ENCODE results near the gene SLC30A1.
"Not testable (repeated sequence)": the region's sequence is repeated elsewhere in the genome, so short reads cannot be mapped to it uniquely, and the experiment has no call there.

SLC30A1 gene, protein sequence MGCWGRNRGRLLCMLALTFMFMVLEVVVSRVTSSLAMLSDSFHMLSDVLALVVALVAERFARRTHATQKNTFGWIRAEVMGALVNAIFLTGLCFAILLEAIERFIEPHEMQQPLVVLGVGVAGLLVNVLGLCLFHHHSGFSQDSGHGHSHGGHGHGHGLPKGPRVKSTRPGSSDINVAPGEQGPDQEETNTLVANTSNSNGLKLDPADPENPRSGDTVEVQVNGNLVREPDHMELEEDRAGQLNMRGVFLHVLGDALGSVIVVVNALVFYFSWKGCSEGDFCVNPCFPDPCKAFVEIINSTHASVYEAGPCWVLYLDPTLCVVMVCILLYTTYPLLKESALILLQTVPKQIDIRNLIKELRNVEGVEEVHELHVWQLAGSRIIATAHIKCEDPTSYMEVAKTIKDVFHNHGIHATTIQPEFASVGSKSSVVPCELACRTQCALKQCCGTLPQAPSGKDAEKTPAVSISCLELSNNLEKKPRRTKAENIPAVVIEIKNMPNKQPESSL

DNA sequence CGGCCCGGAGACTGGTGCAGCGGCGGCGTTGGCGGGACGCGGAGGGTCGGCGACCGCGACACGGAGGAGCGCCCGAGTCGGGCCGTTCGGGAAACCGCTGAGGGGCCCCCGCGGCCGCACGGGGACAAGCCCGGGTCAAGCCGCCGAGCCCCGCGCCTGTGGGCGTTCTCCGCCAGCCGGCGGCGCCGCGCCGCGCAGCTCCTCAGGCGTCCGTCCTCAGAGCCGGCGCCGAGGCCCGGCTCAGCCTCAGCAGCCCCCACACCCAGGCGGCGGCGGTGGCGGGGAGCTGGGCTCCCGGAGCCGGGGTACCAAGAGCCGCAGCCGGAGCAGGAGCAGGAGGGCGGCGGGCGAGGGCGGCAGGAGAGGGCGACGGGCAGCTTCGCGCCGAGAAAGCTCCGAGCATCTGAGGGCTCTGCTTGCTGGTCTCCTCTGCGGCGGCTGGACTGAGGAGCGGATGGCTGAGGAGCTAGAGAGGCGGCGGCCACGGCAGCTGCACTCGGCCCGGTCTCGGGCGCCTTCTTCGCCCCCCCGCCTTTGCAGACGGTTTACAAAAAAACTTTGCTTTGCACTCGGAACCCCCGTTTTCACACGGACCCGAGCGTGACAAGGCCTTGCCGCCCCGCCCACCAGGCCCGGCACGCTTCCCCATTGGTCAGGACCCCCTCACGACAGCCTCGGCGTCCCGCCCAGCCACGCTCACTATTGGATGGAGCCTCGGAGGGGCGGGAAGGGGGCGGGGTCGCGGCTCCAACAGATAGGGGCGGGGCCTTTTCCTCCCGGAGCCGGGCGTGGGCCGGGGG is at the start of gene SLC30A1:
Gene SLC30A1 (minus strand): TSS at position 522 of the 800 bp plus-strand sequence. CDS start 549 bp downstream, outside the sequence.
- DNase-seq: peak; percentile 98

DNA sequence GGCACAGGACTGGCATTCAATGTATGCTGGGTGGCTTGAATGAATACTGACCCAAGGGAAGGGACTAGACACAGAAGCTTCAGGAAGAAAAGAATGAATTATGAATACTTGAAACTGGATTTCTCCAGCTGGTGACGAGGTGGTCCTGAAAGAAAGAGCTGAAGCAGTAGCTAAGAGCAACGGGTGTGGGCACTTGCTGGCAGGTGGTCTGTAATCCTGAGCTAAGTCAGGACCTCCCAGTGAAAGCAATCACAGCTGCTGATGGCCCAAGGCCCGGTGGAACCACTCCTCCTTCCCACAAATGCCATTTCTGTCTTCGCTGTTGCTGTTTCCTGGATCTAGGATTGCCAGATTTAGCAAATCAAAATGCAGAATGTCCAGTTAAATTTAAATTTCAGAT is 49.5 kb upstream of the SLC30A1 start:
- DNase-seq: no peak

DNA sequence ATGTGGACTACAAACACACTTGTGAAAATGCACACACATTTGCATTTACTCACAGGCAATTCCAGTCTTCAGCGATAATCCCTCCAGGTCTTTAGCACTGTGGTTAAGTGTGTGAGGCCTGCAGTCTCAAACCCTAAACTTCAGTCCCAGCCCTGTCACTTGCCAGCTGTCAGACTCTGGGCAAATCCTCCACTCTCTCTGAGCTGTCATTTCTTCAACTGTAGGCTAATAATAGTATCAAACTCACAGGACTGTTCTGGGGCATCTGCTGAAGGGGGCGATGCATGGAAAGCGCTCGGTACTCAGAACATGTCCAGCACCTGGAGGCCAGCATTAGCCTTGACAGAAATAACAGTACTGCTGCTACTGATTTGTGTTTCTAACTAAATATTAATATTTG is 48.3 kb upstream of the SLC30A1 start:
- no peak for DNase-seq

DNA sequence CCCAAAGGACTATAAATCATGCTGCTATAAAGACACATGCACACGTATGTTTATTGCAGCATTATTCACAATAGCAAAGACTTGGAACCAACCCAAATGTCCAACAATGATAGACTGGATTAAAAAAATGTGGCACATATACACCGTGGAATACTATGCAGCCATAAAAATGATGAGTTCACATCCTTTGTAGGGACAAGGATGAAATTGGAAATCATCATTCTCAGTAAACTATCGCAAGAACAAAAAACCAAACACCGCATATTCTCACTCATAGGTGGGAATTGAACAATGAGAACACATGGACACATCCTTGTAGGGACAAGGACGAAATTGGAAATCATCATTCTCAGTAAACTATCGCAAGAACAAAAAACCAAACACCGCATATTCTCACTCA is 46.9 kb upstream of the SLC30A1 start:
- not testable (repeated sequence) for DNase-seq

DNA sequence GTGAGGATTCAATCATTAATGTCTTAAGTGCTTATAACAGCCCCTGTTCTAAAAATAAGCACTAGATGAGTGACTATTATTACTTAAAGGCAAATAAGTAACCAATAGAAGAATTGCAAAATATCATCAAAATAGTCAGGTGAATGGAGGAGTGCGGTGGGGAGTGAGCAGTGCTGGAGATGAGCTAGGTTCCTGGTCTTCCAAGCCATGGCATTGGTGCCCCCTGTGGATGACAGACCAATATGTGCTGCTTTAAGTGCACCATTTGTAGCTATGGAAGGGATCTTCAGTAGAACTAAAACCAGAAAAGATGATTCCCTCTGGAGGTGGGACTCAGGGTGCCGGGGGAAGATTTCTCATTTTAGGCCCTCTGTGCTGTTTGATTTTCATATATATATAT is 46.1 kb upstream of the SLC30A1 start:
- DNase-seq: no peak

DNA sequence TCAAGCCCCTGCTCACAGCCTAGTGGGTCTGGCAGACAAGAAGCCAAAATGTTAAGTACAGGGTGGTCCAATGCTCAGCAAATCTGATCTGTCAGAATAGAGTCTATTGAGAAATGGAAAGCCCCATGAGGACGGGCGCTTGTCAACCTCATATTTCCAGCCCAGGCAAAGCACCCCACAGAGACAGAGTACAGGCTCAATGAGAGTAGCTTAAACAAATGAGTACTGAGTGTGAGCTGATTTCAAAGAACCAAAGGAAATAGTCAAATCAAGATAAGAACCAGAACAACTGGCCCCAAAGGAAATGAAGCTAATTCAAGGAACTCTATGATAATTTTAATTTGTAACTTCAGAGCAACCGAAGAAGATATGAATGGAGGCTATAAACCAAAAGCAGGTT is 44.6 kb upstream of the SLC30A1 start:
- DNase-seq: no peak

DNA sequence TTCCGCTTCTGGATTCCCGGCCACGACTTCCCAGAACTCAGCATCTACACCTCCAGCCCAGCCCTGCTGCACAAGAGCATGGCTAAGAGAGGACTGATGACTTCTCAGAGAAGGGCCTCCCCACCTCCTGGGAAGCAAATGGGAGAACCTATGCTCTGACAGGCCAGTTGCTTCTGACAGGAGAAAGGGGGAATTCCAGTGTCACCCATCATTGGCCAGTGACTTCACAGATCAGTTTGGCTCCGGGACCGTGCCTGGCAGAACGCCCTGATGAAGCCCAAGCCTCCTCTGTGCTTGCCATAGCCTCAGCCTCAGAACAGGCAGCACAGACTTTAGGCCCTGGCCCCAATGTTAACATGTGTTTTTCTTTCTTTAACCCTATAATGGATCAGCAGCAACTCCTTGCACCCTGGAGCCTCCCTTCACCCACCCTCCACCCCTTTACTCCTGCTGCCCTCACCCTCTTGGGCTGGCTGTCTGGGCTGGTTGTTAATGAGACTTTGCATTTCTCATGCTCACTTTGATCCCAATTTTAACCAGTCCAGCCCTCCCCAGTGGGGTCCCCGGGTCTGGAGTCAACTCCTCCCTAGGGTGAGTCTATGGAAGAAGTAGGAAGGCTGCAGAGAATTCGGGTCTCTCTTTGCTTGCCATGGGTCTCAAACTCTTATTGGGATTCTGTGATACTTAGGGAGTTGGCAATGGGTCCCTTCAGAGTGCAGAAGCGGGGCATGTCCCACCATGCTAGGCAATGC is 42.7 kb upstream of the SLC30A1 start:
- DNase-seq: no peak

DNA sequence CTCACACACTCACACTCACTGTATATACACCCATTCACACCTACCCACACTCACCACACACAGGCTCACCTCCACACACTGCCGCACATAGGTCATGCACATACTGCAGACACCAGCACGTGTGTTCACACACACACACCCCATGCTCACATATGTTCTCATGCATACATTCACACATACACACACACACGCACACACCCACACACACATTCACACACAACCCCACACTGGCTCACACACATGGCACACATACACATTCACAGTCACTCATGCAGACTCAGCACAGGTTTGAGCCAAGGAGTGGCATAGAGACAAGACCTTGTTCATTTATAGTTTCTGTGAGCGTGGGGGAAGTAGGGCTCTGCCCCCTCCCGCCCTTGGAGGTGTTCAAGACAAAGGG is 41.1 kb upstream of the SLC30A1 start:
- DNase-seq: no peak

DNA sequence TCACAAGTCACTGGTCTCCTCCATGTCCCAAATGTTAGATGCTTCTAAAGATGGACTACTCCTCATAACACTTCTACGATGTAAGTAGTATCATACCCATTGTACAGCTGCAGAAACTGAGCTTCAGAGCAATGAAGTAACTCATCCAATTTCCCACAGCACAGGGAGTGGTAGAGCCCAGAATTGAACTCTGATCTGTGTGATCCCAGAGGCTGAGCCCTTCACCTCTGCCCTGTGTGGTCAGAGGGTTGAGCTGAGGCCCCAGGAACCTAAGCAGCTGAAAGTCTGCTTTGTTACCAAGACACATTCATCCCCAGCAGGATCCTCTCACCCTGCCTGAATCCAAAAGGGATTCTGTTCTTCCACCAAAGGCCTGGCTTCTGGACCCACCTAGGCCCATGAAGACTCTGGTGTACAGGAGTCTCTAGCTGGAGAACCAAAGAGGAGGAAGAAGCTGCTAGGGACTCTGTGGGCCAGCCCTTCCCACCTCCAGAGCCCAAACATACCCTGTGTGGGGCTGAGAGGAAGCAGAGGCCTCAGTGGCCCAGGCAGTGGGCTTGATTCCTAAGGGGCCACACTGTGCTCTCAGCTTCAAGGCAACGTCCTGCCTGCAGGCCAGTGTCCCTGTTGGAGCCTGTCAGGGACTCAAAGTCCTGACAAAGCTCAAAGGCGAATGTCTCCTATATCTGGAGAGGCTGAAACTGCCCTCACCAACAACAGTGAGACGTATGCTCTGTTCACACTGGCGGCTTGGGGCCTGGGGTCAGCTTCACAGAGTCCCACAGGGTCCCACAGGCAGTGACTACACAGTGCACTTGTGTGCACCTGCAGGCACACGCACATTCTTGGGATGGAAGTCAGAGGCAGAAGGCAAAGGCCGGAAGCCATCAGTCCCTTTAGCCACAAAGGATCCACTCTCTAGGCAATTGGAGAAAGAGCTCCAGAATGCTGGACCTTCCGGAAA is 40.4 kb upstream of the SLC30A1 start:
- no peak for DNase-seq

DNA sequence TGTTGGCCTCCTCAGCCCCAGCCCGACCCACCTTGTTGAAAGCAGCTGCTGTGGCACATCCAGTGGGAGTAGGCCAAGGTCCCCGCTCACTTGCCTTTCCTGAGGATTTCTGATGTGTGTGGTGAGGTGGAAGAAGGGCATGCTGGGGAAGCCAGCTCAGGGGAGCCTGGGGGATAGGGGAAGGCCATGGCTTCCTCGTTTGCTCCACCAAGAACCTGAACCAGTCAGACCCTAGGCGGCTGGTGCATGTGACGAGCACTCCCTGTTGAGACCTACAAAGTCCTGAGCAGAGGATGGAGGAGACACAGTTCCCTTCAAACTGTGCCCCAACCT is 38.0 kb upstream of the SLC30A1 start:
- no peak for DNase-seq

DNA sequence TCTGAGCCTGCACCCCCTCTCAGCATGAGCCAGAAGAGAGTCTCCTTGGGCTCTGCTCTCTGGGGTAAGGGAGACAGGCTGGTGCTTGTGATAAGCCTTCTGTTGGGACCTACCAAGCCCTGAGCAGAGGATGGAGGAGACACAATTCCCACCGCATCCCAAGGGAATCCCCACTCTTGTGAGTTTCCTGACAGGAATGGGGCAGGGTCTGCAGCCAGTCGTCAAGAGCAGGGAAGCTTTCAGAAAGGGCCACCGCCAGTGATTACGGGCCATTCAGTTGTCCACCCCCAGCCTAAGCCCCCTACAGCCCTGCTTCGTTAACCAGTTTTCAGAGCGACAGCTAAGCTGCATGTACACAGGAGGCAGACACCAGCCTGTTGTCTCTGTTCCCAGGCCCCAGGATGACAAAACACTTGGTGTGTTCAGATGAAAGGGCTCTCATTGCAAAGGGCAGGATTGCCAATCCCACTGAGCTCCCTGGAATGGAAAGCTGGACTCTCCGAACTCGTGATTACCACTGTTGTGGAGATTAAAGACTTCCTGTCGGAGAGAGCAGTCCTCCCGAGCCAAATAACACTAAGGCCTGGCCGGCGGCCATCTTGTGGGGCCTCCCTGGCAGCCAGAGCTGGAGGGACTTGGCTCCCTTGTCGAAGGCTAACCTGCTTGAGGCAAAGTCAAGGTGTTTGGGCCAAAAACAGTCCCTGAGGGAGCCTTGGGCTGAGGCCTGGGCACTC is 37.4 kb upstream of the SLC30A1 start:
- no peak for DNase-seq

DNA sequence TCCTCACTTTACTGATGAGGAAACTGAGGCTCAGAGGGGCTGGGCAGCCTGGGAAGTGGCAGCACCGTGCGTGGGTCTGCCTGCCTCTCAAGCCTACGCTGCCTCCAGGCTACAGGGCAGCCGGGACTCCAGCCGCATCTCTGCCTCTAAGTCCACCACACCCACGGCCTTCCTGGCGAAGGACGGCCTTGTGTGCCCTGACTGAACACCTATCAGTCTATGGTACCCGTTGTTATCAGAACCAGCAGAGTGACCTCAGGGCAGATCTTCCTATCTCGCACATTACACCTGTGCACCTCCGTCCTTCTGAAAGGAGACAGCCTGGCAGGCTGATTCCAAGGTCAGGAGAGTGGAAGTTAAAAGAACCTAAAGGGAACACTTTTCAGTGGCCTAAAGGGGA is 35.7 kb upstream of the SLC30A1 start:
- no peak for DNase-seq

DNA sequence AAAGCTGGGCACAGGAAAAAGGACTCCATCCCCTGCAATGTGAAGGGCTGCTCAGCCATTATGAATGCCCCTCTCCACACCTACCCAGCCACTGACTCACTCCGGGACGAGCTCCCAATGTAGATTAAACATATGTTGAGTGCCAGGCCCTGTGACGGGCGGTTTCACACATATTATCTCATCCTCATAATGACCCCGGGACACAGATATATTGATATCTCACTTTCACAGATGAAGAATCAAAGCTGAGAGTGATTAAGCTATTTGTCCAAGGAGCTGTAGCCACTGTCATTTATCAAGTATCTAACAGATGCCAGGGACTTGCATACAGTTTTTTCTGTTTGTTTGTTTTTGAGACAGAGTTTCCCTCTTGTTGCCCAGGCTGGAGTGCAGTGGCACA is 35.0 kb upstream of the SLC30A1 start:
- DNase-seq: no peak

DNA sequence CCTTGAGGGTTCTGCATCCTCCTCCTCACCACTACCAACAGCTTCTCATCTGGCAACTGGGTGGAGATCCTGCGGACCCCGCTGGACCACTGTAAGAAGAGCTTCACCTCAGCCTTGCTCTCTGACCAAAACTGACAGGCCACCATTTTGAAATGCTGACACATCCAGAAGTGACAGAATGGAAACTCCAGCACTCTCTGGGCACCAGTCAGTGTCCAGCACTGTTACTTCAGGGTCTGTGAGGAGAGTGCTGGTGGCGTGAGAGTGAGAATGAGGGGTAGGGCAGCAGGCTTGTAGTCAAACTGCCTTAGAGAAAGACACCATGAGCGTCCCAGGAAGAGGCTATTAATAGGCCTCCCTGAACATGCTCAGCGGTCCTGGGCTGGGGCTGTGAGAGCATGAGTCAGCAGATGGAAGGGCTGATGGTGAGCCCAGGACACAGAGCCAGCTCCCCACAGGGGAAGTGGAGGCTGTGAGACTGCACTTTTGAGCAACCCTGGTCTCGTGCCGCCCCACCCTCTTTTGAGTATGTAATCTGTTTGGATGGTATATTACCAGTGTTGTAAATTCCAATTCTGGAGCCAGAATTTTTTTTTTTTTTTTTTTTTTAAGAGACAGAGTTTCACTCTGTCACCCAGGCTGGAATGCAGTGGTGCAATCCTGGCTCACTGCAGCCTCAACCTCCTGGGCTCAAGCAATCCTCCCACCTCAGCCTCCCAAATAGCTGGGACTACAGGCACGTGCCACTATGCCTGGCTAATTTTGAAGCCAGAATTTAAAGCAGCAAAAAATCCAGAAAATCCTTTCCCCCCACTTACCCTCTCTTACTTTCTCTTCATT is 34.4 kb upstream of the SLC30A1 start:
- no peak for DNase-seq

DNA sequence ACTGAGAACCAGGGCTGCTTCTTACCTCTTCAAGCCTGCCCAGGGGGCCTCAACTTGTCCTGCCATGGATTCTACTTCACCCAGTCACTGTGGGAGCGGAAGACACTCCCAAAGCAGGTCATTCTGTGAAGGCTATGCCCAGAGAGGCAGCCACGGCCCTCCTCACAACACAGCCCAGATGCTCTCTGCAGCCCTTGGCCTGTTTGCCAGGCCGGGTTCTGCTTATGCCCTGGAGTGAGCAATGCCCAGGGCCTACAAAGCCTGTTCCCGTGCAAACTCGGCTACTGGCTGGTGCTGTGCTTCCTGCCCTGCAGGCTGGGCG is 33.8 kb upstream of the SLC30A1 start:
- no peak for DNase-seq

DNA sequence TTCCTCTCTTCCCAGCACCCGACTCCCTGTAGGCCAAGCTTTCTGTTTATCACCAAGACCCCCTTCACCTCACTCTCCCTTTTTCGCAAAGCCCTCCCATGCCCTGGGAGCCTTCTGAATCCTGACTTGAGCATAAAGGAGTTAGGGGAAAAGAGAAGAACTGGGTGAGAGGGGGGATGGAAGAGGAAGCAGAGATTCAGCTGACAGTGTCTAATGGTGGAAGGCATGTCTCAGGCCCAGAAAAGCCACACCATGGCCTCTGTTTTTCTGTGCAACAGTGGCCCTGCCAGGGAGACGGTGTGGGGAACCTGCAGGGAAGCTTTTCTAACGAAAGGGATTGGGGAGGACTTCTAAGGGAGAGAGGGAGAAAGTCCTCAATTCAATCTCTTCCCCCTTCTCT is 32.9 kb upstream of the SLC30A1 start:
- DNase-seq: no peak

DNA sequence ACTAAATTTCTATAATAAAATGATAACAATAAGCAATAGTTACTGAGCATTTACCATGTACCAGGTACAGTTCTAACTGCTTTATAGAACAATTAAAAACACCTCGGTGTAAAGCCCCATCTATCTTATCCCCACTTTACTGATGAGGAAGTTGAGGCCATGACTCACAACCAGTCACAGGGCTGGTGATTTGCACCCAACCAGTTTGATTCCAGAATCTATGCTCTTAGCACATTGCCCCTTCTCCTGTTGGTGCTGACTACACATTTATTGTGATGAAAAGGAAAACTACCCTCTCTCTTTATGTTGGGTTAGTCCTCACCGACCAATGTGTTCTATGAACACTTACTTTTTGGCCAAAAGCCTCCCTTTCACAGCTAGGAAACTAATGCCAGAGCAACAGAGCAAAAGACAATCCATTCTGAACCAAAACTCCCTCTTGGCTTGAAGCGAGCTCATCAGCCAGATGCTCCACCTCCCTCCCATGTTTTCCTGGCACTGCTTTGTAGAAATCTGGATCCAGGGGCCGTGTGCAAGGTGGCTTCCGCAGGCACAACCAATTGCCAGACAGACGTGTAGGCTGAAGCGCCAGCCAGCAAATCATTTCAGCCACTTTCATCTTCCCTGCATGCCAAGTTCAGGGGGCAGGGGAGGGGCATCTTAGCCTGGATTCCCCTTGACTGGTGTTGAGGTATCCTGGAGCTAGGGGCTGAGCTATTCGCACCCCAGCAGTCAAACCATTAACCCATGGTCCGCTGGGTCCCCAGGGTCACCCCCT is 32.0 kb upstream of the SLC30A1 start:
- no peak for DNase-seq

DNA sequence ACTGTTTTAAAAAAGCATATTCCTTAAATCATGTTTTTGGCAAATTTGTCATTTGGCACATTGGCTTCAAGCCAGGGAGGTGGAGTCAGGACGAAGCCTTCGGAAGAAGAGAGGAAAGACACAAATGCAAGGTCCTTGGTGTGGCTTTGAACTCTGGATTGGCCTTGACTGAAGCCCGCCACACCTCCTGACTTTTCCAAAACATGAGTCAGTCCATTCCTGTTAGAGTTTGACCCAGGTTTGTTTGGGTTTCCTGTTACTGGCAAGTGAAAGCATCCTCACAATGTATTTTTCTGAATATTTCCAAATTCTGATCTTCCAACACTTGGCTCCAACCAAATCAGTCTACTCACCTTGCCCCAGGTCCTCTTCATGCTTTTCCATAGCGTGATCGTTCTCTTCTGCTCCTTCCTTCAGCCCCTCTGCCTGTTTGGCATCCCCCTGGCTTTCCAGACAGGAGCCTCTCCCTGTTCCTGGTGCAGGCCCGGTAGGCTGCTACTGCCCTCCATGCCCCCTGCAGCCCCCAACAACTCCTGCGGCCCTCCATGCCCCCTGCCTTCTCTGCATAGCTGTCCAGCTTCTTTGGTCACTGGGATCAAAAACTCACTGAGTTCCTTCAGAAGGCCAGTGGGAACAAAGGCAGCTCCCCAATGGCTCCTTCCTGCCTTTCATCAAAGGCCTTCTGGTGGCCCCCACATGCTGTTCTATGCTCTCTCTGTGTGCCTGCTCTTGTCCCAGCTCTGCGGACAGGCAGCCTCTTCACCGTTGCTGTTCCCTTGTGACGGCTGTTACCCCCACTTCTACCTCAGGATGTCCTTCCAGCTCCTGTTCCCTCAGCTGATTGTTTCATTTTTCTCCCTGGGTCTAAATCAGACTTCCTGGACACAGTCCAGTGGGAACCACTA is 30.4 kb upstream of the SLC30A1 start:
- DNase-seq: no peak
